Upper lobe of left lung (tissue), 6 donors: ENCODE results near the gene GRIN1. TPM values are rescaled to one million over a fixed set of nuclear protein-coding genes. Genes with fewer than 3 reads are reported as not detected.

Source experiments
- ATAC-seq, 2 donors: fragments of 200-7000 bp; cut with Tn5 transposase; one replicate each; pipeline ENCODE4 v1.9.1; 2022; ENCODE audit warnings: mild to moderate bottlenecking in 2 of 2, moderate library complexity in 2 of 2; ENCODE audit not compliant: low FRiP score in 2 of 2
- DNase-seq, 2 donors: peaks; one replicate each; pipeline ENCODE4 v3.0.0-alpha.2; 2019 to 2020
- H3K27ac ChIP-seq, 4 donors: fragments of 200-600 bp; sonication (generic); one replicate each; pipeline ENCODE4 v1.5.1; 2016 to 2019
- H3K27me3 ChIP-seq, 4 donors: fragments of 200-600 bp; sonication (generic); one replicate each; pipeline ENCODE4 v1.5.1; 2017 to 2019
- H3K36me3 ChIP-seq, 4 donors: fragments of 200-600 bp; sonication (generic); one replicate each; pipeline ENCODE4 v1.5.1; 2016 to 2019
- H3K4me1 ChIP-seq, 4 donors: fragments of 200-600 bp; sonication (generic); one replicate each; pipeline ENCODE4 v1.5.1; 2018 to 2019
- H3K4me3 ChIP-seq, 4 donors: fragments of 200-600 bp; sonication (generic); one replicate each; pipeline ENCODE4 v1.5.1; 2017 to 2019; ENCODE audit warnings: mild to moderate bottlenecking in 2 of 4, moderate library complexity in 1 of 4
- H3K9me3 ChIP-seq, 4 donors: fragments of 200-600 bp; sonication (generic); one replicate each; pipeline ENCODE4 v1.5.1; 2018 to 2019
- EP300 ChIP-seq, 4 donors: sonication (generic); formaldehyde crosslinking; IDR thresholded peaks; one replicate each; pipeline ENCODE4 v1.5.1; 2017; ENCODE audit warnings: antibody characterized with exemption in 4 of 4, control low read depth in 2 of 4
- POLR2A ChIP-seq, 4 donors: fragments of 450-650 bp; IDR thresholded peaks; one replicate each; pipeline ENCODE4 v1.5.1; 2016 to 2017; ENCODE audit warnings: antibody characterized with exemption in 4 of 4, mild to moderate bottlenecking in 2 of 4
- POLR2AphosphoS5 ChIP-seq, 2 donors: sonication (generic); formaldehyde crosslinking; IDR thresholded peaks; one replicate each; pipeline ENCODE4 v1.5.1; 2017; ENCODE audit warnings: antibody characterized with exemption in 2 of 2
- WGBS, 2 donors: methylation state at CpG; one replicate each; pipeline ENCODE4 v1.1.5; 2017 to 2018; 5-methylcytosine and 5-hydroxymethylcytosine counted together
- total RNA-seq, 6 donors: library from RNA; depleted of rRNA in 4 of 6; stranded (reverse); fragments of >200 nt in 4 of 6; gene quantifications; one replicate each; pipeline versions ENCODE4 v1.1.0 to v1.2.1, GENCODE V29; 2016 to 2021
- TF ChIP-seq, protein P1 (sequence below), 6 experiments: fragments of 450-650 bp in 4 of 6; fragments of 200-600 bp in 2 of 6; sonication (generic) in 2 of 6; IDR thresholded peaks; one replicate each; pipeline ENCODE4 v1.5.1; 2016 to 2019; ENCODE audit warnings: antibody characterized with exemption in 6 of 6
- donor health status: DM: no; HTN: no; CAD: no; lungs with moderate emphysema.
- donor health status: DM: no; HTN: yes; CAD: no; lungs with severe emphysema.

The GRIN1 gene
- total RNA-seq, 6 donors from 2014 or later = 0.17 to 2.1 (median 0.49) TPM; not detected in 3

- DNase-seq = peak in 1 of 2 donors; percentile 57
- H3K4me1 ChIP-seq = peaks cover 19 to 27% (median 24%) of the 10 kb centered on the region in 4 donors
- H3K36me3 ChIP-seq = peaks cover 0 to 32% (median 13%) of the 10 kb centered on the region in 4 donors
- H3K27ac ChIP-seq = no peak overlapping the region
- no peak overlapping the region for H3K4me3 ChIP-seq
- no peaks in the 10 kb centered on the region for H3K9me3 ChIP-seq
- TF ChIP-seq POLR2AphosphoS5 (IDR thresholded peaks at IDR 0.05) (no peak), EP300 (IDR thresholded peaks at IDR 0.05) (no peak), POLR2A (IDR thresholded peaks at IDR 0.05) (no peak)
- TF ChIP-seq, protein P1, sequence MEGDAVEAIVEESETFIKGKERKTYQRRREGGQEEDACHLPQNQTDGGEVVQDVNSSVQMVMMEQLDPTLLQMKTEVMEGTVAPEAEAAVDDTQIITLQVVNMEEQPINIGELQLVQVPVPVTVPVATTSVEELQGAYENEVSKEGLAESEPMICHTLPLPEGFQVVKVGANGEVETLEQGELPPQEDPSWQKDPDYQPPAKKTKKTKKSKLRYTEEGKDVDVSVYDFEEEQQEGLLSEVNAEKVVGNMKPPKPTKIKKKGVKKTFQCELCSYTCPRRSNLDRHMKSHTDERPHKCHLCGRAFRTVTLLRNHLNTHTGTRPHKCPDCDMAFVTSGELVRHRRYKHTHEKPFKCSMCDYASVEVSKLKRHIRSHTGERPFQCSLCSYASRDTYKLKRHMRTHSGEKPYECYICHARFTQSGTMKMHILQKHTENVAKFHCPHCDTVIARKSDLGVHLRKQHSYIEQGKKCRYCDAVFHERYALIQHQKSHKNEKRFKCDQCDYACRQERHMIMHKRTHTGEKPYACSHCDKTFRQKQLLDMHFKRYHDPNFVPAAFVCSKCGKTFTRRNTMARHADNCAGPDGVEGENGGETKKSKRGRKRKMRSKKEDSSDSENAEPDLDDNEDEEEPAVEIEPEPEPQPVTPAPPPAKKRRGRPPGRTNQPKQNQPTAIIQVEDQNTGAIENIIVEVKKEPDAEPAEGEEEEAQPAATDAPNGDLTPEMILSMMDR (IDR thresholded peaks at IDR 0.05) = no peak
- 91 to 92% methylated on average over 7 to 20 of the region's 22 CpGs for WGBS, 2 donors
- no peak for ATAC-seq
- H3K27me3 ChIP-seq = no peaks in the 10 kb centered on the region
These were observed 76.4 kb downstream of the GRIN1 start for GRCh38 chr9:137215196-137215986.

DNA sequence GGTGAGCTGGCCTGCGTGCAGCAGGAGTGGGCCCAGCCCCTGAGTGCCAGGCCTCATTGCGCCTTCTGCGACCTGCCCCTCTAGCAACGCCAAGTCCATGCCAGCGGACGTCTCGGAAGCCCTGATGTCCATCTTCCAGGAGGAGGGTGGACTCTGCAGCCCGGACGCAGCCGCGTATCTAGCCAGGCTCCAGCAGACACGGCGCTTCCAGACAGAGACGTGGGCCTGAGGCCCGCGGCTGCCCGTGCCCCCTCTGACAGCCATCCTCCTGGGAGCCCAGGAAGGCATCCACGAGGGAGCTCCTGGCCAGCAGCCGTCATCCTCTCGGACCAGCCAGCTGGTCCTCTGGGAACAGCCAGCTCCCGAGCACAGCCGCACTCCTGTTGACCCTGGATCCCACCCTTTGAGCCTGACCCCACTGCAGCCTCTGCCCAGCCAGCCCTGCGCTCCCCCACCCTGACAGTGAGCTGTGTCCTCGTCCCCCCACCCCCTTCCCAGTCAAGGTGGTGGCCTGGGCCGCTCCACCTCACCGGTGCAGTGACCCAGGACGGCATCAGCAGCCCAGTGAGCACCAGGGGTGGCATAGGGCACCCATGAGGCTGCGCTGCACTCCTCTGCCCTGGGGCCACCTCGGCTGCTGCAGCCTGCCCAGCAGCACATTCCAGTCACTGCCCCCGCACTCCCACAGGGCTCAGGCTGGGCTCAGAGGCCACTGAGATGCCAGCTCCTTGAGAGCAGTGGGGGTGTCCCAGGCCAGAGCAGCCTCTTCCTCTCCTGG is 77.4 kb downstream of the GRIN1 start:
- H3K36me3 ChIP-seq = peaks cover 0 to 28% (median 11%) of the 10 kb centered on the region in 4 donors
- 96 to 97% methylated on average over 5 to 26 of the region's 30 CpGs for WGBS, 2 donors
- H3K9me3 ChIP-seq = no peaks in the 10 kb centered on the region
- TF ChIP-seq EP300 (IDR thresholded peaks at IDR 0.05) (no peak), POLR2A (IDR thresholded peaks at IDR 0.05) (no peak), POLR2AphosphoS5 (IDR thresholded peaks at IDR 0.05) (no peak)
- TF ChIP-seq, protein P1 (IDR thresholded peaks at IDR 0.05) = no peak
- ATAC-seq (no peak), DNase-seq (peak in 1 of 2 donors; percentile 72)
- peaks cover 20 to 31% (median 26%) of the 10 kb centered on the region in 4 donors for H3K4me1 ChIP-seq
- peaks cover 0 to under 1% (median 0%) of the 10 kb centered on the region in 4 donors for H3K27me3 ChIP-seq
- peak overlapping the region in 1 of 4 donors; percentile 69 for H3K27ac ChIP-seq
- H3K4me3 ChIP-seq = no peak overlapping the region

GRCh38 chr9:137217276-137218211 is 78.6 kb downstream of the GRIN1 start:
- DNase-seq = peak; percentile 83 to 92
- Histone ChIP-seq H3K4me3 (peak overlapping the region in 3 of 4 donors; percentile 24 to 43 (median 31)), H3K27ac (peak overlapping the region; percentile 52 to 74 (median 62)), H3K9me3 (no peaks in the 10 kb centered on the region), H3K27me3 (peaks cover 0 to 4% (median 0%) of the 10 kb centered on the region in 4 donors), H3K4me1 (peaks cover 28 to 40% (median 32%) of the 10 kb centered on the region in 4 donors), H3K36me3 (peaks cover 0 to 28% (median 11%) of the 10 kb centered on the region in 4 donors)
- peak; percentile 70 to 73 for ATAC-seq
- WGBS, 2 donors = 63% methylated on average over 33 of the region's 36 CpGs; no CpG with 5 or more reads in 1 of the 2 donors
- TF ChIP-seq, protein P1 (IDR thresholded peaks at IDR 0.05) = no peak
- no peak for TF ChIP-seq EP300 (IDR thresholded peaks at IDR 0.05)
- peak in 1 of 4 donors; percentile 48 for TF ChIP-seq POLR2A (IDR thresholded peaks at IDR 0.05)
- peak; percentile 9 to 43 for TF ChIP-seq POLR2AphosphoS5 (IDR thresholded peaks at IDR 0.05)

DNA sequence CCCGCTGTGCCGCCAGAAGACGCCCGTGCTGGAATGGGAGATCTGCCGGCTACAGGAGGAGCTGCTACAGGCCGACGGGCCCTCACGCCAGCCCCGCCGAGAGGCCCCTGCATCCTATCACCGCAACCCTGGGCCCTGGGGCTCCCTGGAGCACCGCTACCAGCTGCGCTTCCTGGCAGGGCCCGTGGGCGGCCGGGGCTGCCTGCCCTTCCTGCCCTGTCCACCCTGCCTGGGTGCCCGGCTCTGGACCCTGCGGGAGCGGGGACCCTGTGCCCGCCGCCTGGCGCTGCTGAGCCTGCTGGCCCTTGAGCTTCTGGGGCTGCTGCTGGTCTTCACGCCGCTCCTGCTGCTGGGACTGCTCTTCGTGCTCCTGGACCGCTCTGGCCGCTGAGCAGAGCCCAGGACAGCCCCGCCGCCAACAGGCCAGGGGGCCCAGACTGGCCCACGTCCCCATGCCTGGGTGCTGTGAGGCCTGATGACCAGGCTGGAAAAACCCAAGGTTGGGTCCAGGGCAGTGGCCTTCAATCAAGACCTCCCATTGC is 79.3 kb downstream of the GRIN1 start:
- WGBS, 2 donors = 97% methylated on average over 17 of the region's 30 CpGs; no CpG with 5 or more reads in 1 of the 2 donors
- Histone ChIP-seq H3K36me3 (peaks cover 0 to 28% (median 11%) of the 10 kb centered on the region in 4 donors), H3K27me3 (peaks cover 0 to 4% (median 0%) of the 10 kb centered on the region in 4 donors), H3K4me1 (peaks cover 33 to 47% (median 38%) of the 10 kb centered on the region in 4 donors), H3K9me3 (no peaks in the 10 kb centered on the region), H3K4me3 (peak overlapping the region in 2 of 4 donors; percentile 31 to 43), H3K27ac (peak overlapping the region; percentile 36 to 74 (median 59))
- TF ChIP-seq, protein P1 (IDR thresholded peaks at IDR 0.05) = no peak
- TF ChIP-seq POLR2AphosphoS5 (IDR thresholded peaks at IDR 0.05) (no peak), POLR2A (IDR thresholded peaks at IDR 0.05) (no peak), EP300 (IDR thresholded peaks at IDR 0.05) (no peak)
- DNase-seq = peak in 1 of 2 donors; percentile 83
- ATAC-seq = no peak
